ELR (cell line): Measurements from ENCODE around the gene TECTB.

Experiments
- DNase-seq: peaks from one replicate; pipeline ENCODE4 v3.0.0-alpha.2; 2015; ENCODE audit warnings: low read depth

Gene TECTB

GRCh38 chr10:112308125-112308502 is 24.9 kb downstream of the TECTB start:
- DNase-seq = no peak

GRCh38 chr10:112311481-112311880 is 28.3 kb downstream of the TECTB start:
- no peak for DNase-seq

GRCh38 chr10:112313234-112313633 is 30.0 kb downstream of the TECTB start:
- no peak for DNase-seq

- DNase-seq = no peak
Observed at GRCh38 chr10:112313911-112314310, 30.7 kb downstream of the TECTB start.

- peak; percentile 74 for DNase-seq
Observed at GRCh38 chr10:112314822-112315474, 31.7 kb downstream of the TECTB start.

GRCh38 chr10:112327678-112328077 is 44.5 kb downstream of the TECTB start:
- DNase-seq = no peak

- no peak for DNase-seq
Observed at GRCh38 chr10:112330162-112330561, 47.0 kb downstream of the TECTB start.

- DNase-seq = no peak
Observed at GRCh38 chr10:112330607-112331160, 47.5 kb downstream of the TECTB start.

GRCh38 chr10:112332022-112332421 is 48.8 kb downstream of the TECTB start:
- DNase-seq = peak; percentile 26

- DNase-seq = no peak
Observed at GRCh38 chr10:112332509-112333228, 49.5 kb downstream of the TECTB start.

GRCh38 chr10:112333452-112333851 is 50.3 kb downstream of the TECTB start:
- no peak for DNase-seq

- DNase-seq = peak; percentile 11
Observed at GRCh38 chr10:112335111-112335867, 52.1 kb downstream of the TECTB start.

- no peak for DNase-seq
Observed at GRCh38 chr10:112335868-112336265, 52.7 kb downstream of the TECTB start.

GRCh38 chr10:112336556-112337201 is 53.5 kb downstream of the TECTB start:
- DNase-seq = no peak

GRCh38 chr10:112338957-112339356 is 55.8 kb downstream of the TECTB start:
- no peak for DNase-seq

GRCh38 chr10:112340601-112341000 is 57.4 kb downstream of the TECTB start:
- DNase-seq = no peak

GRCh38 chr10:112343056-112343806 is 60.0 kb downstream of the TECTB start:
- no peak for DNase-seq

- no peak for DNase-seq
Observed at GRCh38 chr10:112344261-112344660, 61.1 kb downstream of the TECTB start.

- DNase-seq = no peak
Observed at GRCh38 chr10:112345202-112345601, 62.0 kb downstream of the TECTB start.

GRCh38 chr10:112345743-112346142 is 62.5 kb downstream of the TECTB start:
- DNase-seq = no peak

GRCh38 chr10:112346774-112347173 is 63.6 kb downstream of the TECTB start:
- no peak for DNase-seq
